GM21447 (cell line): ENCODE results near the gene TPST2.

Experiments
- ATAC-seq: cut with Tn5 transposase; IDR thresholded peaks from one replicate; pipeline ENCODE4 v1.9.1; 2021; ENCODE audit not compliant: unreplicated experiment

Gene TPST2

GRCh38 chr22:26610996-26611395 lies 21.1 kb upstream of the TPST2 start:
- no peak for ATAC-seq

DNA sequence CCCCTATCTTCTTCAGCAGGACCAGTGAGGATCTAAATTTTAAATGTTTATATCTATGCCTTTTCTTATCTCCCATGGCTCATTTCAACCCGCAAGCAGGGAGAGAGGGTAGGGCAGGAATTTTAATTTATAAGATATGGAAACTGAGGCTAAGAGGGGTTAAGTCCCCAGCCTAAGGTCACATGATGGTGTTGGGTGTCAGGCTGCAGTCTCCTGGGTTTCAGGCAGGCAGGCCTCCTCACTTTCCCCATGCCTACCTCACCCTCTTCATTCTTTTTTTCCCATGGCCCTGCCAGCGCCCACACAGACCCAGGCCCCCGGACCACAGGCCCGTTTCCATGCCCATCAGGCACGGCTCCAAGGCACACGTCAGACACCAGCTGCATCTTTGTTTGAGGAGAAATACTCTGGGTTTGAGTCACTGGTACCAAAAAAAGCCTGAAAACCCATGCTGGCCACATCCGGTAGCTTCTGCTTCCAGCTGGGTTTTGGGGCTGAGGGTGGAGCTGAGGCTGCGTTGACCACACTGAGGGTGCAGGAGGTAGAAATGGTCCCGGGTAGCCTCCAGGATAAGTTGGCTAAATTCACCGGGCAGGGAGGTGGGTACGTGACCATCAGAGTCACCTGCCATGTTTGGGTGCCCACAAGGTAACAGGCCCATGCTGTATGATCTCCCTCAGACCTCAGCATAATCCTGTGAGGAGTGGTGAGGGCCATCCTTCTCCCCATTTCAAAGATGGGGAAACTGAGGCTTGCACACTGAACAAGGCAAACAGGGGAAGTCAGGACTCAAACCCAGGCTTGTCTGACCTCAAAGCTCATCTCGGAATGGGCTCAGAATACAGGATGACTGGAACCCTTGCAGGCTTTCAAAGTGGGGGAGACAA lies 20.4 kb upstream of the TPST2 start:
- no peak for ATAC-seq

- no peak for ATAC-seq
Observed at GRCh38 chr22:26609287-26609686, 19.4 kb upstream of the TPST2 start.

GRCh38 chr22:26608129-26608528 lies 18.2 kb upstream of the TPST2 start:
- ATAC-seq, result no peak

DNA sequence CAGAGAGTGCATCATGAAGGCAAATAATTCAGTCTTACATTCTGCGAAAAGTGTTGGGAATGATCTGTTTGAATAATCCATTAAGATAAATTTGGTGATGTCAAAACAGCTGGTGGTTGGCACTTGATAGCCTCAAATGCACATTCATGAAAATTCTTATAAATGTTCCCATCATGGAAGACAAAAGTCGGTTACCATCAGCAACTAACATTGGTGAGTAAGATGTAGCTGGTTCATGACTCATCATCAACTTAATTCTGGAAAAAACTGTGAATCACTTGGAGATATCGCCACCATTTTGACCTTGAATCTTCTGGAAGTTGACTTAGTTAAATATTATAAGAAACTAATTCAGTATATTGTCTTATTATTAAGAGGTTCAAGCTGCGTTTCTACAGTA lies 16.7 kb upstream of the TPST2 start:
- no peak for ATAC-seq

DNA sequence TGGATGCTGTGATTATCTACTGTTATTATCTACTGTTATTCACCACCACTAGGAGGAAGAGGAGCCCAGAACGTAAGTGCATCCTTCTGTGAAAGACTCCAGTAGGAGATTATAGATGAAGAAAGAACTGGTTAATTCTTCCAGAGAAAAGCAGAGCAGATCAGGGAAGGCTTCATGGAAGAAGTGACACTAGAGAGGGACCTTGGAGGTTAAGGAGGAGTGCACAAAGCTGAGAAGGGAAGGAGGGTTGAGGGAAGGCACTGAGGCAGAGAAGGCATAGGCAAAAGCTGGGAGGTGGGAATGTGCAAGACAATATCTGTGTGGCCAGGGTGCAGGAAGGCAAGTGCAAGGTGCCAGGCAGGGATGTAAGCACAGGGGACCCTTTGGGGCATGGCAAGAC lies 14.4 kb upstream of the TPST2 start:
- no peak for ATAC-seq

- ATAC-seq, result no peak
Observed at GRCh38 chr22:26602127-26602526, 12.2 kb upstream of the TPST2 start.

GRCh38 chr22:26601726-26602125 lies 11.8 kb upstream of the TPST2 start:
- ATAC-seq, result no peak

GRCh38 chr22:26599505-26599904 lies 9.6 kb upstream of the TPST2 start:
- no peak for ATAC-seq

GRCh38 chr22:26597480-26597879 lies 7.5 kb upstream of the TPST2 start:
- ATAC-seq, result no peak

DNA sequence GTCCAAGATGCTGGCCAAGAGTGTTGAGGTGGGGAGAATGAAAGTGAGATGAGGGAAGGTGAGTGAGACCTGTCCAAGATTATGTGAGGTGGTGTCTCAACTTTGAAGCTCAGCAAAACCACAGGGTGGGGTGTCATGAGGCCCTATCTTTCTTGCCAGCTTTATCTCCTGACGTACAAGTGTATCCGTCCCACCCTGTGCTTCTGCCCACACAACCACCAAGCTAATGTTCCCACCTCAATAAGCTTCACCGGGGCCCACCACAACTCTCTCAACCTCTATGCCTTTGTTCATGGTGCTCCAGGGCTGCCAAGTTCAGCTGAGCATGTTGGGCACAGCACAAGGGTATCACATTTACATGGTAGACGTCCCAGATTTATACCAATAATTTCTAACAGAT lies 7.1 kb upstream of the TPST2 start:
- ATAC-seq, result no peak

DNA sequence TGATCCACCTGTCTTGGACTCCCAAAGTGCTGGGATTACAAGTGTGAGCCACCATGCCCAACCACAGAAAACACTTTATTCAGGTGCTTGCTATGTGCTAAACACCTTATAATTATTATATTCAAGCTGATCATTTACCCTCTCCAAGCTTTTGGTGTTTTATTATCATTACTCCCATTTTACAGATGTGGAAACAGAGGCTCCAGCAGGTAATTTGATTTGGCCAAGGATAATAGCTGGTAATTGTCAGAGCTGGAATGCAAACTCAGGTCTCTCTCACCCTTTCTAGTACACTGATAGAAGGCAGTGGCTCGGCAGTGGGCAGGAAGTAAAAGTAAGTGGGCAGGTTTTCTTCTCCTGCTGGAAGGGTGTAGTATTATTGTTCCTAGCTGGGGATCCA lies 3.8 kb upstream of the TPST2 start:
- ATAC-seq, result no peak

DNA sequence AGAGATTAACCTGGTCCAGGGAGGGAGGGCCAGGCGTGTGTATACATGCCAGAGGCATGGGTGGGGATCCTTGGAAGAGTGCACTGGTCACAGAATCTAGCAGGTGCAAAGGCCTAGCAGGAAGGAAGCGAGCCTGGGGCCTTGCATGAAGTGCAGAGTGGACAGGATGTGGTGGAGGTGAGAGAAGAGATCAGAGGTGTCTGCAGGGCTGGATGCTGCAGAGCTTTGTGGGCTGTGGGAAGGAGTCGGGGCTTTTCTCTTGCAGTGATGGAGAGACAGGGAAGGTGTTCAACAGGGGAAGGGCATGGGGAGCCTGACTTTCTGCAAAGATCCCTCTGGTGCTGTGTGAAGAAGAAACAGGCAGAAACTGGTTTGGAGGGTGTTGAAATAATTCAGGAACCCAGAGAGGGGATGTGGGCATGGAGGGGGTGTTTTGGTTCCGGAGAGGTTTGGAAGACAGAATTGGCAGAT lies 2.5 kb upstream of the TPST2 start:
- ATAC-seq, result peak; percentile 76

DNA sequence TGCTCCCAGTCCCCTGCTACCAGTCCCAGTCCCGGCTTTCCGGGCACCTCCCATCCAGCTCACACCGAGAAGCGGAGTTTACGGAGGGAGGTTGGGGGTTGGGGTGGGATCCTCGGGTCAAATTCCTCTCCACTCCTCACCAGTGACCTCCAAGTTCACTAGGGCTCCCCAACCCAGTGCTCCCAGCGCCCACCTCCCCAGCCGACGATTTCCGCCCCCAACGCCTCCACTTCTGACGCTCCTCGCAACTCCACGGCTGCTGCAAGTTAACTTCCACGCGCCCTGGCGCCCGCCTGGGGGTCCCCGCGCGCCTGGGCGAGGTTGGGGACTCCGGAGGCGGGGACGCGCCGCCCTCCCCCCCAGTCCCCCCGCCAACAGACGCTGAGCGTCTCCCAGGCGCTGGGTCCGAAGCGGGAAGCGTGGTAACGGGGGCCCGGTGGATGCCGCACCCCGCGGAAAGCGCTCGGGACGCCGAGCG lies 526 bp downstream of the TPST2 start:
- no peak for ATAC-seq

GRCh38 chr22:26588729-26589366 lies 1.1 kb downstream of the TPST2 start:
- ATAC-seq, result no peak

- no peak for ATAC-seq
Observed at GRCh38 chr22:26587991-26588613, 1.8 kb downstream of the TPST2 start.

DNA sequence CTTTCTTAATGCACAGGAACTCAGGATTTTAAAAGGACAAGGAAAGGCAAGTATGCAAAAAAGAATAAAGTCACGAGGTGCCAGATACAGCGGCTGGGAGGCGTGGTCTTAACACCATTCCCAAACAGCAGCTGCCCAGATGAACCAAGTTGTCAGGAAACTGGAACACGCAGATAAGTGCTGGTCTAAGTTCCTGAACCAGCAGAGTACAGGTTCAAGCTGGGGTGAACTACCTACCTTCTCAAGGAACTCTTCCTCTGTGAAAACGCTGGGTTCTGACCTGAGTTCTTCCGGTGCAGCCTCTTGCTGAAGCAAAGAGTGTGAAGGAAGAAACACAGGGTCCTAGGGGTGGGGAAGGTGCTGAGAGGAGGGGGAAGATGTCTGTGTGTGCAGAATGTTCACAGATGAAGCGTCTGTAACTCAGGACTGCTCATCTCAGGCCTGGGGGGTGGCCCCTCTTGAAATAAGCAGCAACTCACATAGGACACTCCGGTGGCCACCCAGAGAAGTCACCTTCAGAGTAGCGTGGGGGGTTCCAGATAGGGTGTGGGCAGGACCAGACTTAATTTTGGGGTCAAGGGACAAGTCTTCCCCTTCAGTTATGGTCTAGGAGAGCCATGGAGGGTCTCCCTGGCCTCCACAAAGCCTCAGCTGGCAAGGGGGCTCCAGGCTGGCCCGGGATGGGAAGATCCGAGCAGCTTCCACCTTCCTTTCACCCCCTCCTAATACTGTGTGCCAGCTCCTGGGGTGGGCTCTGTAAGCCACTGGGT lies 3.2 kb downstream of the TPST2 start:
- no peak for ATAC-seq

DNA sequence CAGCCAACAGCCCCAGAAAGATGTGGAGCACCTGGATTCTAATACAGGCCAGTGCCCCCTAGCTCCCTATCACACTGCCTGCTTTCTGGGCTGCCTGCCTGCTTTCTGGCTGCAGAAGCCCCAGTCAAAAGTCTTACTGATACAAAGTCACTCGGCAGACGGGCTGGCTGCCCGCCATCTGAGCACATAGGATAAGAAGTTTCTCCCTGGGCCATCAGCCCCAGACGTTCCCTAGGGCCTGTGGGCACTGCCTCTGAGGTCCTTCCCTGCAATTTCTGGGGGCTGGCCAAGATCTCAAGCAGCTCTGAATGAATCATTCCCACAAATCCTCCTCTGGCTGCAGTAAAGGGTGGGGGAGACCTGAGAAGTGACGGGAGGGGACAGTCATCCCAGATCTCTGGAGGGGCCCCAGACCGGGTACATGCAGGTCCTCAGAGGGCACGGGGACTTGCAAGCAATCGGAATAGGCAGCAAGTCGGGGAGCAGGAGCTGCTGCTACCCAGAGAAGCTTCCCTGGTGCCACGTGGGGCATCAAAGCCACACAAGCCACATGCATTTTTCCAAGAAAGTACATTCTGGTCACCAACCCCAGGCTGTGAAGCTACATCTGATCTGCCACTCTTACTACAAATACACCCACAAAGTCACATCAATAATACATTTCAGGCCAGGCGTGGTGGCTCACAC lies 4.7 kb downstream of the TPST2 start:
- no peak for ATAC-seq

- no peak for ATAC-seq
Observed at GRCh38 chr22:26584010-26584409, 5.9 kb downstream of the TPST2 start.

- ATAC-seq, result no peak
Observed at GRCh38 chr22:26581633-26582168, 8.2 kb downstream of the TPST2 start.
